SK-N-SH (cell line): Measurements from ENCODE around the gene FAM170A.

Experiments used
- CTCF ChIP-seq: fragments of 200-600 bp; sonication (generic); IDR thresholded peaks from 2 replicates; pipeline ENCODE4 v1.6.1; 2017; ENCODE audit warnings: antibody characterized with exemption, mild to moderate bottlenecking, moderate library complexity
- EZH2phosphoT487 ChIP-seq: fragments of 200-600 bp; sonication (generic); IDR thresholded peaks from 2 replicates; pipeline ENCODE4 v1.6.1; 2017; ENCODE audit warnings: low read depth, mixed run types, mild to moderate bottlenecking, antibody characterized with exemption, moderate library complexity, borderline replicate concordance
- FOXJ3 ChIP-seq: sonication (generic); formaldehyde crosslinking; IDR thresholded peaks from 2 replicates; pipeline ENCODE4 v1.5.1; 2020; ENCODE audit warnings: mild to moderate bottlenecking, missing genetic modification reagents
- FOXM1 ChIP-seq: IDR thresholded peaks from 2 replicates; pipeline ENCODE4 v1.4.0; 2012; ENCODE audit warnings: low read depth, mild to moderate bottlenecking
- GATA2 ChIP-seq: sonication (generic); formaldehyde crosslinking; IDR thresholded peaks from 2 replicates; pipeline ENCODE4 v1.5.0; 2020; ENCODE audit warnings: mild to moderate bottlenecking, missing genetic modification reagents
- IRF3 ChIP-seq: fragments of 150-350 bp; IDR thresholded peaks from 2 replicates; pipeline ENCODE4 v1.6.1; 2016; ENCODE audit warnings: mild to moderate bottlenecking, low read depth, low read length
- MAX ChIP-seq: IDR thresholded peaks from 2 replicates; pipeline ENCODE4 v1.4.0; 2012; ENCODE audit warnings: low read depth
- RFX5 ChIP-seq: IDR thresholded peaks from 2 replicates; pipeline ENCODE4 v1.6.1; 2012; ENCODE audit warnings: mild to moderate bottlenecking, improper control_type of control experiment, low read length
- SMC3 ChIP-seq: IDR thresholded peaks from 2 replicates; pipeline ENCODE4 v1.6.1; 2012; ENCODE audit warnings: low read depth, low read length, improper control_type of control experiment
- USF2 ChIP-seq: fragments of 150-350 bp; IDR thresholded peaks from 2 replicates; pipeline ENCODE4 v1.6.1; 2017; ENCODE audit warnings: antibody characterized with exemption, low read length, low read depth, borderline replicate concordance
- YY1 ChIP-seq: IDR thresholded peaks from 2 replicates; pipeline ENCODE4 v1.4.0; 2012; ENCODE audit warnings: low read depth, mild to moderate bottlenecking

- TF ChIP-seq FOXJ3 (CRISPR knock-in tag), result no peak
- TF ChIP-seq CTCF, result no peak
- no peak for TF ChIP-seq USF2
- TF ChIP-seq MAX, result no peak
- TF ChIP-seq SMC3, result no peak
- TF ChIP-seq GATA2 (CRISPR knock-in tag), result no peak
- TF ChIP-seq EZH2phosphoT487, result no peak
- no peak for TF ChIP-seq FOXM1
- no peak for TF ChIP-seq RFX5
- TF ChIP-seq IRF3, result no peak
- TF ChIP-seq YY1, result no peak
Measured at GRCh38 chr5:119582987-119583386, 46.4 kb upstream of the FAM170A start.
